ENCODE data around the gene SLC36A3. TPM values are rescaled to one million over a fixed set of nuclear protein-coding genes. Genes with fewer than 3 reads are reported as not detected.
"Not testable (repeated sequence)": the region's sequence is repeated elsewhere in the genome, so short reads cannot be mapped to it uniquely, and the experiment has no call there.

Gene SLC36A3
- polyA plus RNA-seq, 4 donors, result not detected

DNA sequence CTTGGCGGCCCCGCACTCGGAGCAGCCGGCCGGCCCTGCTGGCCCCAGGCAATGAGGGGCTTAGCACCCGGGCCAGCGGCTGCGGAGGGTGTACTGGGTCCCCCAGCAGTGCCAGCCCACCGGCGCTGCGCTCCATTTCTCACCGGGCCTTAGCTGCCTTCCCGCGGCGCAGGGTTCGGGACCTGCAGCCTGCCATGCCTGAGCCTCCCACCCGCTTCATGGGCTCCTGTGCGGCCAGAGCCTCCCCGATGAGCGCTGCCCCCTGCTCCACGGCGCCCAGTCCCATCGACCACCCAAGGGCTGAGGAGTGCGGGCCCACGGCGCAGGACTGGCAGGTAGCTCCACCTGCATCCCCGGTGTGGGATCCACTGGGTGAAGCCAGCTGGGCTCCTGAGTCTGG is 5.7 kb upstream of the SLC36A3 start:
- not testable (repeated sequence) for DNase-seq (ENCODE audit: low read depth in 4 of 4, low spot score in 2 of 4)

DNA sequence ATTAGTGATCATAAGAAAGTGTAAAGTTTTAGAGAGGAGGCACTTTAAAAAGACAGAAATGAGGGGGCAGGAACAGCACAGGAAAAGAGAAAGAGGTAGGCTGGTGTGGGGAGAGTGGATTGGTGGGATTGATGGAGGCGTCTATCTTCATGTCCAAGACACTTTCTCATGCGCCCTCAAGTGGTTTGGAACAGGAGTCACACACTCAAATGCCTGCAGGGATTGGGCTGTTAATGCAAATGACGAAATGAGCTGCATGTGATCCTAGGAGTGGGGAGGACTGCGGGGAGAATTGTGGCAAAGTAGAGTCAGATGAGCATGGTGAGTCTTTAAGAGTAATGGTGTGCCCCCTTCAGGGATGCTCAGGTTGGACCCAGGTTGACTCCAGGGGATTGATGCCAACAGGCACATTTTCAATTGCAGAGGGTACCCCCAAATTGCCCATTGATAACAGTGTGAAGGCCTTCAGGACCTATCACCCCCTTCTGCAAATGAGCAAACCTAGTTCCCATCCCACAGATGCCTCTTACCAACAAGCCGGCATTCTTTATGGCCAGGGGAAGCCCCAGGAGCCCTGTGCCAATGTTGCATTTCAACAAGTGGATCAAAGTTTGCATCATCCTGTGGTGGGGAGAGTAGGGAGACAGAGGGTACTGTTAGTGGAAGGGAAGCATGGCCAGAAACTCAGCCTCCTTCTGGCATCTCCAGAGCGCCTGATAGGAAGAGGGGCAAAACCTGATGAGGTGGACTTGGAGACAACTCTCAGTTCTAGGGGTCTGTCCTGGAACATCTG is 5.3 kb downstream of the SLC36A3 start:
- DNase-seq (ENCODE audit: low read depth in 4 of 4, low spot score in 2 of 4), result no peak

DNA sequence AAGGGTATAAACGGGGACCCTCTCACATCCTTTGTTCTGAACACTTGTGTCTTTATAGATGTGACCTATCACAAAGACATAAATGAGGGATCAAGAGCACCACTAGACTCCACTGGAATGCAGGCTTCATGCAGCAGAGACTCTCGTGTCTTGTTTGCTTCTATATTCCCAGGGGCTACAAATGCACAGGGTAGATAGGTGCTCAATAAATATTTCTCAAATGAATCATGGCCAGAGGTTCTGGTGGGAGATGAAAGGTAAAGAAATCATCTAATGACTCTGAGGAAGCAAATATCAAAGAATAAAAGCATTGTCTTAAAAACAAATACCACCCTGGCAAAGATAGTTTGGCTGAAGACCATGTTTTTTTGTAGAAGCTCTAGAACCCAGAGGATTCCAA is 6.6 kb downstream of the SLC36A3 start:
- no peak for DNase-seq (ENCODE audit: low read depth in 4 of 4, low spot score in 2 of 4)

DNA sequence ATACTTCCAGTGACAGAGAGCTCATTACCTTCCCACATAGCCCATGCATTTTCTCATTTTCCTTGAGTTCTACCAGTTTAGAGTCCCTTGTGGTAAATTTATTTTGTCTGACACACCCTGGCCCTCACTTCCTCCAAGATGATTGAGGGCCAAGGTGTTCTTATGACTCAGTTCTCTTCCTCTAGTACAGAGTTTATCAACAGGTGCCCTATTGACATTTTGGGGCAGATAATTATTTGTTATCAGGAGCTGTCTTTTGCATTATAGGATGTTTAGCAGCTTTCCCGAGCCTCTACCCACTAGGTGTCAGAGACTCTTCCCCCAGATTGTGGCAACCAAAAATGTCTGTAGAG is 7.1 kb downstream of the SLC36A3 start:
- DNase-seq (ENCODE audit: low read depth in 4 of 4, low spot score in 2 of 4), result no peak

DNA sequence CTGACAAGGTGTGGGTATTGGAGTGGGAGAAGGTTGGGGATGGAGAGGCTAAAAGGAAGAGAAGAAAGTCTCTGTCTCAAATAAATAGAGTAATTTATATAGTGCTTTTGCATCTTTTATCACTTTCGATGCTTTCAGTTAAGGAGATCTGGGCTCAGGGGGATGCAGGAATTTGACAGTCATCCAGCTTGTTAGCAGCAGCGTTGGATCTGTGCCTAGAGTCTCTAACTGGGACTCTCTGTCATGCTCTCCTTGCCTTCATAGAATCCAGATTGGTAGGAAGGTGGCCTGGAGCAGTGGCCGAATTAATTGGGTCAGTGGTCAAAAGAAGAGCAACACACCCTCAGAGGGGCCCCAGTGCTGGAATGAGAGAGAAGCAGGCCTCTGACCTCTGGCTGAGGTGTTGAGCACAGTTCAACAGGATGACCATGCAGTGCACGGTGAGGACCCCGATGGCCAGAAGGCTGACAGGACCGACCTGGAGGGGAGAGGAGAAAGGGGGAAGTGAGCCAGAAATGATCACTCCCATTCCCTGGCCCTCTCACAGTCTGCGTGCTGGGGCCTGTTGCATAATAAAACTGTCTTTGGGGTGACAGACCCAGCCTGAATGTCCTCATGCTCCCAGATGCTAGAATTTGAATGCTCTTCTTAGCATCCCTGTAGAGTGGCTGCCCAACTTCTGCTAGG is 7.6 kb downstream of the SLC36A3 start:
- no peak for DNase-seq (ENCODE audit: low read depth in 4 of 4, low spot score in 2 of 4)

DNA sequence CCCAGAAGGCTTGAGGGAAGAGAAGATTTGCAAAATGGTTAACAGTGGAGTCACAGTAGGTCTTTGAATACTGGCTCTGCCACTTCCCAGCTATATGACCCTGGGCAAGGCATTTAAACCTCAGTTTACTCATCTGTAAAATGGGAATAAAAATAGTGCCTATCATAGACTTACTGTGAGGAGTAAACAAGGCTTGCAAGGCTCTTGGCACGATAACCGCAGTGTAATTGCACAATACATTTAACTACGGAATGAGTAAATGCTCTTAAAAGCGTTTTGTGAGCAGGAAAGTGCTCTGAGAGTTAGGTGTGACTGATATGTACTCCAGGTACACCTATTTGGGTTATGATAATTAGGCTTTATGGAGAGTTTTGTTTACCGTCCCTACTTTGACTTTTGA is 8.4 kb downstream of the SLC36A3 start:
- DNase-seq (ENCODE audit: low read depth in 4 of 4, low spot score in 2 of 4), result no peak

DNA sequence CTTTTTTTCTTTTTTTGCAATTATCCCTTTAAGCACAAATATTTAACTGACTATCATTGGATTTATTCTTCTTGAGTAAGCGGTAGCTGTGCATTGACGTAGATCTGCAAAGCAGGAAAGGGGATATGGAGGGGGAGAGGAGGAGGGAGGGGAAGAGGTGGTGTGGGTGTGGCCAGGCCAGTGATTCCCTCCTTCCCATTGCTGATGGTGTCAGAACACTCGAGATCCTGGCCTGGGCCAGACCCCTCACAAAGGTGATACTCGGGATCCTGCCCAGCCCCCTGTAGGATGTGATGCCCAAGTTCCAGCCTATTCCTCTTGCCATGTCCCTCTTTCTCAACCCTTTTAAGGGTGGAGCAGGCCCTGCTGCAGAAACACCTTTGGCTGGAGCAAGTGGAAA is 9.9 kb downstream of the SLC36A3 start:
- no peak for DNase-seq (ENCODE audit: low read depth in 4 of 4, low spot score in 2 of 4)

DNA sequence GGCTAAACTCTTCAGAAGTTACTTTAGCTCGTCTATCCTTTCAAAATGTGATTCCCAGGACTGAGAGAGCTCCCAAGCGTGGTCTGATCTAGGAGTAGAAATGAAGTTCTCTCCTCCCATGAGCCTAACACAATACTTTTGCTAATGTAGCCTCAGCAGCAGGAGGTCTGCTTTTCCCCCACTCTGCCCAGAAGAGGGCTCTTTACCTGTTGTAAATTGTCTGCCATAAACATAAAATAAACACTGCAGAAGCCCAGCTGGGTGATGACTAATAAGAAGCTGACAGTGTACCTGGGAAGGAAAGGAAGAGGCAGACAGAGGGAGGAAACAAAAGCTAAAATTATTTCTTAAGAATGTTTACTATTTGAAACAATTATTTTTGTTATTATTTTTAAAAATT is 15.4 kb downstream of the SLC36A3 start:
- no peak for DNase-seq (ENCODE audit: low read depth in 4 of 4, low spot score in 2 of 4)

DNA sequence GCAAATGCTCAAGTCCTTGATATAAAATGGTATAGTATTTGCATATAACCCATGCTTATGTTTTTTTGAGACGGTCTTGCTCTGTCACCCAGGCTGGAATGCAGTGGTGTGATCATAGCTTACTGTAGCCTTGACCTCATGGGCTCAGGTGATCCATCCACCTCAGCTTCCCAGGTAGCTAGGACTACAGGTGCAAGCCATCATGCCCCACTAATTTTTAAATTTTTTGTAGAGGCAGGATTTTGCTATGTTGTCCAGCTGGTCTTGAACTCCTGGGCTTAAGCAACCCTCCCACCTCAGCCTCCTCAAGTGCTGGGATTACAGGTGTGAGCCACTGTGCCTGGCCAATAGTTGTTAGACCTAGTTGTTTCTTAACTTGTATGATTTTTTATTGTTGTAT is 17.3 kb downstream of the SLC36A3 start:
- DNase-seq (ENCODE audit: low read depth in 4 of 4, low spot score in 2 of 4), result no peak

DNA sequence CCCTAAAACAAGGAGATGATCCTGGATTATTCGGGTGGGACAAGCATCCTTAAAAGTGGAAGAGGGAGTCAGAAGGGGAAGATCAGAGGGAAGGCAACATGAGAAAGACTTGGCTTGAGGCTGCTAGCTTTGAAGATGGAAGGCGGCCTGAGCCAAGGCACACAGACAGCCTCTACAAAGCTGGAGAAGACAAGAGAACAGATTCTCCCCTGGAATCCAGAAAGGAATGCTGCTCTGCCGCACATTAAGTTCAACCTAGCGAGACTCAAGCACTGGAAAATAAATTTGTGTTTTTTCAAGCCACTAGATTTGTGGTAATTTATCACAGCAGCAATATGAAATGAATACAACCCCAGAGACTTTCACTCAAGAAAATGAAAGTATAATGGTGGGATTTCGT is 17.9 kb downstream of the SLC36A3 start:
- no peak for DNase-seq (ENCODE audit: low read depth in 4 of 4, low spot score in 2 of 4)

DNA sequence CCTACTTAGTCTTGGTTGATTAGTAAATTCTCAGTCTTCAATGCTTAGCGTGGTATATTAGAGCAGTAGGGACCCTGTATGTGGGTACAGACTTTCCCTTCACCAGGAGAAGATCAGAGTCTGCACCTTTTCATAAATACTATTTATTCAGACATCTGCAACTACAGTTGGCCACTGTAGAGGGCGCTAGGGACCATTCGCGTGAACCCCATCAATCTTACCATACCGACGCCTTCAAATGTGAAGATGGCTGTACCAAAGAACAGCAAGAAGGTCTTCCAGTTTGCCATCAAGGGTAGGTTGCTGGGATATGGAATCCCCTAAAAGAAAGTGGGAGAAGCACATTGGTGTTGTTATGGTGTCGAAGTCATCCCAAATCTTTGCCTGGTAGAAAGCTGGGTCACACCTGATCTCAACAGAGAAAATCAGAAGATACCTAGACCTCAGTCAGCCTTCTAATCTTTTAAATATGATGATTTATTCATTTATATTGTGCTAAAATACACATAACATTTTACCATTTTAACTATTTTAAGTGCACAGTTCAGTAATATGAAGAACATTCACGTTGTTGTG is 19.1 kb downstream of the SLC36A3 start:
- DNase-seq (ENCODE audit: low read depth in 4 of 4, low spot score in 2 of 4), result no peak

DNA sequence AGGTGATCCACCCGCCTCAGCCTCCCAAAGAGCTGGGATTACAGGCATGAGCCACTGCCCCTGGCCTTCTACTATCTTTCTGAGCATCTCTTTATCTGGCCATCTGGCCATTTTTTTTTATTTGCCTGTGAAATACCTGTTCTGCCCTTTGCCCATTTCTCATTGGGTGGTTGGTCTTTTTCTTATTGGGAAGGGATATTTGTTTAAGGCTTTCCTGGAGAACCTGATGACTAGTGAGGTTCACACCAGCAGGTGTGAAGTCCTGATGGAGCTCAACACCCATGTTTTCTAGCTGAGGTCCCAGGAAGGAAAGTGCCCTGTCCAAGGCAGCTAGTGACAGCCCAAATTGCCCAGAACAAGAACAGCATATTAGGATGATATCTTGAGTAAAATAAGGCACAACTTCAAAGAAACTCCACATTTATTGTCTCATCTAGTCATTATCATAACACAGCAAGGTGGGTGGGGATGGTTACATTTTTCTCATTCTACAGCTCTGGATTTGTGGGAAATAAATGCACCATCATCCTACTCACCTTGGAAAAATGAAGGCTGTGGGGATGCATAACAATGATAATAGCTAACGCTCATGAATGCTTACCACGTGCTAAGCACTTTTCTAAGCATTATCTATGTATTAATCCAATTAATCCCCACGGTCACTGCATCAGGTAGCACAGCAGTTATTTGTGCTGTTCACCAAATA is 20.3 kb downstream of the SLC36A3 start:
- DNase-seq (ENCODE audit: low read depth in 4 of 4, low spot score in 2 of 4), result no peak

DNA sequence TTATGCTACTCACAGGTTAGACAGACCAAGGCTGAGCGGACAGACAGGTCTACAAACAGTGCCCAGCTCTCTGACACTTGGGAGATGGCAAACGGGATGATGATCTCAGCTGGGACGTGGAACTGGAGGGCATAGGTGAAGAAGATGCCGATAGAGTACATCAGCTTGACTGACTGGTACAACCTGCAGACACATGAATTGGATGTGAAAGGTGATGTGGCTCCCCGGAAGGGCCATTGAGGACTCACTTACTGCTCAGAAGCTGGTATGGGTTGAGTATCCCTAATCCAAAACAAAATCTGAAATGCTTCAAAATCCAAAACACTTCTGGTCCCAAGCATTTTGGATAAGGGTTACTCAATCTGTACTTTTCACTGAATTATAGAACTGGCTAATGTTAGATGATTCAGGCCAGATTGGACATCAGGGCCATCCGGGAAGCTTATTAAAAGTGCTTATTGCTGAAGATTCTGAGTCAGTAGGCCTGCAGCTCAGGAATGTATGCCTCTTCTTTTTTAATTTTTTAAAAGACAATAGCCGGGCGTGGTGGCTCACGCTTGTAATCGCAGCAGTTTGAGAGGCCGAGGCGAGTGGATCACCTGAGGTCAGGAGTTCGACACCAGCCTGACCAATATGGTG is 22.4 kb downstream of the SLC36A3 start:
- DNase-seq (ENCODE audit: low read depth in 4 of 4, low spot score in 2 of 4), result no peak

DNA sequence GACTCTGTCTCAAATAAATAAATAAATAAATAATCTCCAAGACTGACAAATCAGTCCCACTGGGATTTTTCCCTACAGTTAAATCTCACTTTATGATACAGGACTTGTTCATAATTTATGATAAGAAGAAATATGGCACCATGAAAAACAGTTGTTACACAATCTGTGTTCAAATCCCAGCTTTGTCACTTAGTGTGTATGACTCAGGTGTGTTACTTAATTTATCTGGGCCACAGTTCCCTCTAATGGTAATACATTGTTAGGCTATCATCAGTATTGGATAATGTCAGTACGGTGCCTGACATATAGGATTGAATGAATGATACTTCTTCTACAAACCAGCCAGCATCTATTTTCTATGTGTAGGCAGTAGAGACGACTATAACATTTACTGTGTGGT is 23.1 kb downstream of the SLC36A3 start:
- DNase-seq (ENCODE audit: low read depth in 4 of 4, low spot score in 2 of 4), result no peak

DNA sequence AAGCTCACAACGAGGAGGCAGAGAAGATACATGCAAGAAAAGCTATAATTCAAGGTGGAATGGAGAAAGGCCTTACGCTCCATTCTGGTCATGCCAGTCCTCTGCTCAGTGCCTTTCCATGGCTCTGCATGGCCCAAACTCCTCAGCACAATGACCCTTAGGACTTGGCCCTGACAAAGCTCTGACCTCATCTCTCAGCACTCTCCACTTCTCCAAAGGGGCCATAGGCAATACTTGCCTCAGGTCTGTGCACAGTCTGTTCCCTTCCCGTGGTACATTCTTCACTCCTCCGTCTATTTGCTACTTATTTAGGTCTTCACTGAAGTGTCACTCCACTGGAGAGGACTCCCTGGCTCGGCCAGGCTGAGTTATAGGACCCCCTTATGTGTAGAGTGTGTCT is 24.7 kb downstream of the SLC36A3 start:
- DNase-seq (ENCODE audit: low read depth in 4 of 4, low spot score in 2 of 4), result no peak

DNA sequence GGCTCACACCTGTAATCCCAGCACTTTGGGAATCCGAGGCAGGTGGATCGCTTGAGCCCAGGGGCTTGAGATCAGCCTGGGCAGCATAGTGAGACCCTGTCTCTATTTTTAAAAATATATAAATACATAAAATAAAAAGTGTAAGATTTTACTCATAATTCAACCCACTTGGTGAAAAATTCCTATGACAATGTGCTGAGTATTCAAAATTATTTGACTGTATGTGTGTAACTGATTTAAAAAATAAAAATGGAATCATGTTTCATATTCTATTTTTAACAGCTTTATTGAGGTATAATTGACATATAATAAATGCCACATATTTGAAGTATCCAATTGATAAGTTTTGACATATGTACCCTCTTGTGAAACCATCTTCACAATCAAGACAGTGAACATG is 27.8 kb downstream of the SLC36A3 start:
- no peak for DNase-seq (ENCODE audit: low read depth in 4 of 4, low spot score in 2 of 4)

DNA sequence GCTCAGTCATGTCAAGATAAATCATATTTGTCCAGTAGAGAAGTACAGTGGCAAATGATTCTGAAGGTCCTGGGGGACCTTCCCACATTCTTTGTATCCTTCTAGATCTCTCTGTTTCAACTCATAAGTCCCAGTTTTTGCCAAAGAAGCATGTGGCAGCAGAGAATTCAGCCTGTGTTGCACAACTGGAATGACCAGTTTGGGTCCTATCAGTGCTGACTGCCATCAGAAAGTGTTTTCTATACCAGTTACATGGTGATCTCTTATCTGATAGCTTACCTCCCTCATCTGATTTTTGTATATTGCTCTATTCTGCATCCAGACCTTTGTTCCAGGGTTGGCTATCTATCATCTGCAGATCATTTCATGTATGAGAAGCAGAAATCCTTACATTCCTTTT is 28.9 kb downstream of the SLC36A3 start:
- no peak for DNase-seq (ENCODE audit: low read depth in 4 of 4, low spot score in 2 of 4)

DNA sequence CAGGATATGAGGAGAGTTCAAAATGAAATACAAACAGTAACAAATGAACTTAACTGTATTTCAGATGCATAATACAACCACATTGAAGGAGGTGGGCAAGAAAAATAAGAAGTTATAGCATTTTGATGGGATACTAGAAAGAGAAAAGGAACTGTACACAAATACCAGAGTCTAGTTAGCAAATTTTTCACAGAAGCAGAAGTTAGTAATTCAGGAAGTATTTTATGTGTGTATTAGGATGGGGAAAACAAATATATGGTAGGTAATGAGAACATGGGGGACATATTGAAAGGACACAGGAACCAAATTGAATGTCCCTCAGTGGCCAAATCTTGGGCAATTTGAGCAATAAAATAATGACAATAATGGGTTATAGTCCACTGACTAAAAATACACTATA is 32.2 kb downstream of the SLC36A3 start:
- no peak for DNase-seq (ENCODE audit: low read depth in 4 of 4, low spot score in 2 of 4)

DNA sequence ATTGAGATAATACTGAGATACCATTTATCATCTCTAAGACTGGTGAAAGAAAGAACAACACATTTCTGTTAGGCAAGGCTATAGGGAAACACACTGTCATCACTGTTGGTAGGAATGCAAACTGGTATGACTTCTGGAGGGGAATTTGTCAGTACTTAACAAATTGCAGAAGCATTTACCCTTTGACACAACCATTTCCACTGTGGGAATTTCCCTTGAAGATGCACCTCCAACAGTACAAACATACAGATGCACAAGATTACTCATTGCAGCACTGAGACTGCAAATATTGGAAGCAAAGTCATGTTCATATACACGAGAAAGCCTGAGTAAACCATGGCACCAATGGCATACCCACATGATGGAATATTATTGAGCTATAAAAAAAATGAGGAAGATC is 33.0 kb downstream of the SLC36A3 start:
- no peak for DNase-seq (ENCODE audit: low read depth in 4 of 4, low spot score in 2 of 4)

DNA sequence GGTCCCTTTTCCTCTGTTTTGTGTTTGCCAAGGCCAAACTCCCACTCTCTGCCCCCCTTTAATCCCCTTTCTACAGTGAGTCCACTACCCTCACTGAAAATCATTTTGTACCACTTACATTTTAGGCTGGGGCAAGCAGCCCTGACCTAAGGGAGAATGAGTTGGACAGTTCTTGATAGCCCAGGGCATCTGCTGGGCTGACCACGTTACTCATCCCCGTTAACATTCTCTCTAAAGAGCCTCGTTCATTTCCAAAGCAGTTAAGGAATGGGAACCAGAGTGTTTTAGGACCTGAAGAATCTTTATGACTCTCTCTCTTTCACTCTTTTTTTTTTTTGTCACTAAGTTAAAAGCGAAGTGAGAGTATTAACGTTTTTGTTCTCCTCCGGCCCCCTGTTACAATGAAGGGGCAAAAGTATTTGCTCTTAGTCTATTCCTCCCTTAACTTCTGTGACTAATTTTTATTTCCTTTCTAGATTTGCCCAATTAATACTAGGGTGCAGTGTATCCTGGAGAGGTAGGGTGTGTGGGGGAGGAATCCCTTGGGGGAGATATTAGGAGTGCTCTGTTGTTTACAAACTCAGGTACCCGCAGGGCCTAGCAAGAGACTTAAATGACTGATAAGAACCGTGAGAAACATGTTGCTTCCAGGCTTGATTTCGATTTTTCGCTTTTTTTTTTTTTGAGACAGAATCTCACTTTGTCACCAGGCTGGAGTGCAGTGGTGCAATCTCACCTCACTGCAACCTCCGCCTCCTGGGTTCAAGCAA is 35.9 kb downstream of the SLC36A3 start:
- DNase-seq (ENCODE audit: low read depth in 4 of 4, low spot score in 2 of 4), result no peak
